Measurements from ENCODE around the gene GP1BB.

Gene GP1BB

GRCh38 chr22:19701420-19702145 lies 21.8 kb upstream of the GP1BB start:
- no peaks in the 10 kb centered on the region for H3K4me1 ChIP-seq (ENCODE audit: insufficient read depth, low read length)
- H3K9ac ChIP-seq (ENCODE audit: low read depth, low read length), result no peak overlapping the region
- no peaks in the 10 kb centered on the region for H3K79me2 ChIP-seq (ENCODE audit: insufficient read depth, low read length)
- DNase-seq, result no peak
- H3K27ac ChIP-seq (ENCODE audit: low read length), result no peak overlapping the region
- TF ChIP-seq EZH2 (IDR thresholded peaks at IDR 0.05; ENCODE audit: borderline replicate concordance, low read depth, low read length, severe bottlenecking), result no peak
- TF ChIP-seq, protein P1, sequence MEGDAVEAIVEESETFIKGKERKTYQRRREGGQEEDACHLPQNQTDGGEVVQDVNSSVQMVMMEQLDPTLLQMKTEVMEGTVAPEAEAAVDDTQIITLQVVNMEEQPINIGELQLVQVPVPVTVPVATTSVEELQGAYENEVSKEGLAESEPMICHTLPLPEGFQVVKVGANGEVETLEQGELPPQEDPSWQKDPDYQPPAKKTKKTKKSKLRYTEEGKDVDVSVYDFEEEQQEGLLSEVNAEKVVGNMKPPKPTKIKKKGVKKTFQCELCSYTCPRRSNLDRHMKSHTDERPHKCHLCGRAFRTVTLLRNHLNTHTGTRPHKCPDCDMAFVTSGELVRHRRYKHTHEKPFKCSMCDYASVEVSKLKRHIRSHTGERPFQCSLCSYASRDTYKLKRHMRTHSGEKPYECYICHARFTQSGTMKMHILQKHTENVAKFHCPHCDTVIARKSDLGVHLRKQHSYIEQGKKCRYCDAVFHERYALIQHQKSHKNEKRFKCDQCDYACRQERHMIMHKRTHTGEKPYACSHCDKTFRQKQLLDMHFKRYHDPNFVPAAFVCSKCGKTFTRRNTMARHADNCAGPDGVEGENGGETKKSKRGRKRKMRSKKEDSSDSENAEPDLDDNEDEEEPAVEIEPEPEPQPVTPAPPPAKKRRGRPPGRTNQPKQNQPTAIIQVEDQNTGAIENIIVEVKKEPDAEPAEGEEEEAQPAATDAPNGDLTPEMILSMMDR (IDR thresholded peaks at IDR 0.05; ENCODE audit: borderline replicate concordance, extremely low read depth, low read length, poor library complexity, severe bottlenecking), result no peak
- no peak overlapping the region for H2AFZ ChIP-seq (ENCODE audit: low read depth, low read length)
- no peak overlapping the region for H3K4me3 ChIP-seq (ENCODE audit: low read depth in 1 of 2, low read length in 2 of 2)
- ATAC-seq (ENCODE audit: insufficient read depth, low read depth), result no peak
- no peaks in the 10 kb centered on the region for H3K27me3 ChIP-seq (ENCODE audit: insufficient read depth, low read length, poor library complexity)
- H4K20me1 ChIP-seq (ENCODE audit: insufficient read depth, low read length), result no peaks in the 10 kb centered on the region
- no peaks in the 10 kb centered on the region for H3K36me3 ChIP-seq (ENCODE audit: insufficient read depth, low read length)
- H3K4me2 ChIP-seq (ENCODE audit: insufficient read depth, low read length), result no peak overlapping the region
- H3K9me3 ChIP-seq (ENCODE audit: insufficient read depth, low read length, severe bottlenecking), result no peaks in the 10 kb centered on the region

GRCh38 chr22:19703869-19704268 lies 19.5 kb upstream of the GP1BB start:
- TF ChIP-seq, protein P1 (IDR thresholded peaks at IDR 0.05; ENCODE audit: borderline replicate concordance, extremely low read depth, low read length, poor library complexity, severe bottlenecking), result no peak
- no peak for TF ChIP-seq EZH2 (IDR thresholded peaks at IDR 0.05; ENCODE audit: borderline replicate concordance, low read depth, low read length, severe bottlenecking)
- Histone ChIP-seq H3K9me3 (ENCODE audit: insufficient read depth, low read length, severe bottlenecking) (no peaks in the 10 kb centered on the region), H3K27ac (ENCODE audit: low read length) (no peak overlapping the region), H4K20me1 (ENCODE audit: insufficient read depth, low read length) (no peaks in the 10 kb centered on the region), H3K79me2 (ENCODE audit: insufficient read depth, low read length) (no peaks in the 10 kb centered on the region), H3K36me3 (ENCODE audit: insufficient read depth, low read length) (no peaks in the 10 kb centered on the region), H3K9ac (ENCODE audit: low read depth, low read length) (no peak overlapping the region), H3K4me3 (ENCODE audit: low read depth in 1 of 2, low read length in 2 of 2) (no peak overlapping the region), H3K4me2 (ENCODE audit: insufficient read depth, low read length) (no peak overlapping the region), H3K27me3 (ENCODE audit: insufficient read depth, low read length, poor library complexity) (no peaks in the 10 kb centered on the region), H3K4me1 (ENCODE audit: insufficient read depth, low read length) (no peaks in the 10 kb centered on the region), H2AFZ (ENCODE audit: low read depth, low read length) (no peak overlapping the region)
- ATAC-seq (ENCODE audit: insufficient read depth, low read depth) (no peak), DNase-seq (no peak)

DNA sequence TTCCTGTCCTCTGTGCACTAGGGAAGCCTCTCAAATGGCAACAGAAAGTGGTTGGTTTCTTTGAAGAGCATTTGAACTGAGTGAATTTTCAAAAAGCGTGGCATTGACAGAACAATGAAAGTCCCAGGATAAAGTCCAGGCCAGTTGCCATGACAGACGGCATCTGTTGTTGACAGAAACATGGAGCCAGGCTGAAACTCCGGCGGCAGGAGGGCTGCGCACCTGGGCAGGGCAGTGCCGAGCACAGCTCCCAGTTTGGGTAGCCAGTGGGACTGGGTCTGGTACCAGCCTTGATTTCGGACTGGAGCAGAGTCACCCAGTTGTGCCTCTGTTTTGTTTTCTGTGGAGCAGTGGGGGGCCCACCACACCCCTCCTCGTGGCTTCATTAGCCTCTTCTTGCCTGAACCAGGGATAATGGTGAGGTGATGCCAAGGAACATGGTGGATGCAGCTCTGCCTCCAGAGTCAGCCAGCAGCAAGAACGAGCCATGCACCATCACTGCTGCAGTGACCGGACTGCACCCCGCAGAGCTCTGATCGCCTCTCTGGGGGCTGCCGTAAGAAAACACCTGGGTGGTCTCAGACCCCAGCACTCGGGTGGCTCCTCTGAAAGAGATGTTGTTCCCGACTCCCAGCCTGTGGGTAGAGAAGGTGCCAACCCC lies 18.9 kb upstream of the GP1BB start:
- Histone ChIP-seq H3K9ac (ENCODE audit: low read depth, low read length) (no peak overlapping the region), H3K27ac (ENCODE audit: low read length) (no peak overlapping the region), H2AFZ (ENCODE audit: low read depth, low read length) (no peak overlapping the region), H4K20me1 (ENCODE audit: insufficient read depth, low read length) (no peaks in the 10 kb centered on the region; the same call in 1 of the 2 replicates), H3K9me3 (ENCODE audit: insufficient read depth, low read length, severe bottlenecking) (no peaks in the 10 kb centered on the region), H3K36me3 (ENCODE audit: insufficient read depth, low read length) (no peaks in the 10 kb centered on the region), H3K4me2 (ENCODE audit: insufficient read depth, low read length) (no peak overlapping the region), H3K79me2 (ENCODE audit: insufficient read depth, low read length) (no peaks in the 10 kb centered on the region), H3K27me3 (ENCODE audit: insufficient read depth, low read length, poor library complexity) (no peaks in the 10 kb centered on the region), H3K4me1 (ENCODE audit: insufficient read depth, low read length) (no peaks in the 10 kb centered on the region), H3K4me3 (ENCODE audit: low read depth in 1 of 2, low read length in 2 of 2) (no peak overlapping the region)
- DNase-seq, result no peak
- no peak for ATAC-seq (ENCODE audit: insufficient read depth, low read depth)
- no peak for TF ChIP-seq EZH2 (IDR thresholded peaks at IDR 0.05; ENCODE audit: borderline replicate concordance, low read depth, low read length, severe bottlenecking)
- TF ChIP-seq, protein P1 (IDR thresholded peaks at IDR 0.05; ENCODE audit: borderline replicate concordance, extremely low read depth, low read length, poor library complexity, severe bottlenecking), result no peak

Data from DND-41 (cell line).